Esophagus squamous epithelium (tissue), 5 donors: ENCODE data around the gene RAP2C. TPM values are rescaled to one million over a fixed set of nuclear protein-coding genes. Genes with fewer than 3 reads are reported as not detected.

Experiments used
- DNase-seq: peaks from one replicate; lab custom pipeline; 2025; lab: John Stamatoyannopoulos, UW
- H3K27ac ChIP-seq, 4 donors: fragments of 200-600 bp; sonication (generic); one replicate each; pipeline ENCODE4 v1.5.1; 2016 to 2019; ENCODE audit warnings: mild to moderate bottlenecking in 1 of 4
- H3K27me3 ChIP-seq, 4 donors: fragments of 200-600 bp; sonication (generic); 1 replicate in 3 of 4; 2 replicates in 1 of 4; pipeline versions ENCODE4 v1.5.1 to v1.6.0; 2017 to 2021; ENCODE audit warnings: antibody characterized with exemption in 1 of 4
- H3K36me3 ChIP-seq, 3 donors: fragments of 200-600 bp; sonication (generic); one replicate each; pipeline ENCODE4 v1.5.1; 2016 to 2019
- H3K4me1 ChIP-seq, 3 donors: fragments of 200-600 bp; sonication (generic); one replicate each; pipeline ENCODE4 v1.5.1; 2017 to 2019
- H3K4me3 ChIP-seq, 4 donors: fragments of 200-600 bp; sonication (generic); 1 replicate in 3 of 4; 2 replicates in 1 of 4; pipeline ENCODE4 v1.5.1; 2016 to 2019; ENCODE audit warnings: mild to moderate bottlenecking in 2 of 4, moderate library complexity in 1 of 4
- H3K9me3 ChIP-seq, 3 donors: fragments of 200-600 bp; sonication (generic); one replicate each; pipeline ENCODE4 v1.5.1; 2016 to 2019
- POLR2A ChIP-seq, 4 donors: fragments of 450-650 bp; IDR thresholded peaks; one replicate each; pipeline ENCODE4 v1.6.1; 2017; ENCODE audit warnings: antibody characterized with exemption in 4 of 4, mild to moderate bottlenecking in 4 of 4, moderate library complexity in 3 of 4
- WGBS, 2 donors: methylation state at CpG; one replicate each; pipeline ENCODE4 v1.1.5; 2018; 5-methylcytosine and 5-hydroxymethylcytosine counted together
- intact Hi-C: fragments of 100-400 bp; cut with DNase I; formaldehyde crosslinking; loops from one replicate; pipeline ENCODE4 v1.15.0; 2022
- total RNA-seq, 4 donors: library from RNA; depleted of rRNA; stranded (reverse); fragments of >200 nt; gene quantifications; one replicate each; pipeline ENCODE4 v1.1.0, GENCODE V29; 2016
- TF ChIP-seq, protein P1 (sequence below), 6 experiments: fragments of 450-650 bp in 4 of 6; fragments of 200-600 bp in 2 of 6; sonication (generic) in 2 of 6; IDR thresholded peaks; one replicate each; pipeline ENCODE4 v1.5.1; 2016 to 2019; ENCODE audit warnings: antibody characterized with exemption in 6 of 6, mild to moderate bottlenecking in 4 of 6, moderate library complexity in 4 of 6
- donor health status: DM: yes; HTN: yes; CAD: no.

RAP2C gene
- total RNA-seq, 4 donors from 2014 or later, result 13.8 to 25.0 (median 19.9) TPM

DNA sequence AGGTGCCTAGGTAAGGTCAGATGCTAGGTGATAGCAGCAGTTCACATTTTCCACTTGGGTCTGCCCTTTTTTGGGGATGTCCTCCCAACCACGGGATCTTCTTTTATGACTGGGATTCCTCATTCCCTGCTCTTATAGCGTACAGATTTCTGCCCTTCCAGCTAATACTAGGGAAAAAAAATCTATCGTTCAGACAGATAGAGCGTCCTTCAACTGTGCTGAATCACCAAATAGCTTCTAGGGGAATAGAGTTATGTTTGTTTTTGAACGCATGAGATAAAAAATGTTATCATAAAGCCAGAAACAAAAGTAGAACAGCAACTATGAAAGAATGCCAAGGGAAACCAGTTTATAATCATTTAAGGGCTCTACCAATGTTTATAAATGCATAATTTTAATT is 13.0 kb downstream of the RAP2C start:
- no peak for DNase-seq
- Histone ChIP-seq H3K4me1 (peaks cover 0 to 28% (median 0%) of the 10 kb centered on the region in 3 donors), H3K36me3 (peaks cover 0 to 15% (median 0%) of the 10 kb centered on the region in 3 donors), H3K27ac (no peak overlapping the region), H3K27me3 (peaks cover 0 to 3% (median 0%) of the 10 kb centered on the region in 4 donors), H3K9me3 (no peaks in the 10 kb centered on the region), H3K4me3 (no peak overlapping the region)
- intact Hi-C loops, result loop anchor here (10.0 kb wide), 1 partner anchor 111 kb away; no protein-coding TSS in a partner anchor
- TF ChIP-seq, protein P1, sequence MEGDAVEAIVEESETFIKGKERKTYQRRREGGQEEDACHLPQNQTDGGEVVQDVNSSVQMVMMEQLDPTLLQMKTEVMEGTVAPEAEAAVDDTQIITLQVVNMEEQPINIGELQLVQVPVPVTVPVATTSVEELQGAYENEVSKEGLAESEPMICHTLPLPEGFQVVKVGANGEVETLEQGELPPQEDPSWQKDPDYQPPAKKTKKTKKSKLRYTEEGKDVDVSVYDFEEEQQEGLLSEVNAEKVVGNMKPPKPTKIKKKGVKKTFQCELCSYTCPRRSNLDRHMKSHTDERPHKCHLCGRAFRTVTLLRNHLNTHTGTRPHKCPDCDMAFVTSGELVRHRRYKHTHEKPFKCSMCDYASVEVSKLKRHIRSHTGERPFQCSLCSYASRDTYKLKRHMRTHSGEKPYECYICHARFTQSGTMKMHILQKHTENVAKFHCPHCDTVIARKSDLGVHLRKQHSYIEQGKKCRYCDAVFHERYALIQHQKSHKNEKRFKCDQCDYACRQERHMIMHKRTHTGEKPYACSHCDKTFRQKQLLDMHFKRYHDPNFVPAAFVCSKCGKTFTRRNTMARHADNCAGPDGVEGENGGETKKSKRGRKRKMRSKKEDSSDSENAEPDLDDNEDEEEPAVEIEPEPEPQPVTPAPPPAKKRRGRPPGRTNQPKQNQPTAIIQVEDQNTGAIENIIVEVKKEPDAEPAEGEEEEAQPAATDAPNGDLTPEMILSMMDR (IDR thresholded peaks at IDR 0.05), result no peak
- TF ChIP-seq POLR2A (IDR thresholded peaks at IDR 0.05), result no peak
- 43 to 67% methylated on average over 4 to 5 of the region's 5 CpGs for WGBS, 2 donors

DNA sequence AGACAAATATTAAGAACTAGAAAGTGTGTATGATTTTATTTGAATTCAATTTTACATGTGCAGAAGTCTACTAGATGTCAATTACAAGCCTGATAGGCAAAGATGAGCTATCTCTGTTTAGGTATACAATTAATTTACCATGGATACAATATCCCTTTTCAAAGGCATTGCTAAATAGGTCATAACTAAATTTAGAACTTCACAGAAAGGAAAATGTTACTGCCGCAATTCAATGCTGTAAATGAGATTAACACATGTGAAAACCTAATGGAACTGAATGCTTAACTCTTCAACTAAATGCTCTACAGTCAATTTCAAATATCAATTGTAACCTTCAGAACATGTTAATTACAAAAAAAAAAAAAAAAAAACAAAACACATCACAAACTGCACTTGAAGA is 14.6 kb downstream of the RAP2C start:
- no peaks in the 10 kb centered on the region for H3K9me3 ChIP-seq
- DNase-seq, result no peak
- H3K4me1 ChIP-seq, result peaks cover 0 to 13% (median 0%) of the 10 kb centered on the region in 3 donors
- peaks cover 0 to 24% (median 0%) of the 10 kb centered on the region in 3 donors for H3K36me3 ChIP-seq
- TF ChIP-seq, protein P1 (IDR thresholded peaks at IDR 0.05), result no peak
- no peak for TF ChIP-seq POLR2A (IDR thresholded peaks at IDR 0.05)
- no peaks in the 10 kb centered on the region for H3K27me3 ChIP-seq
- no peak overlapping the region for H3K27ac ChIP-seq
- no peak overlapping the region for H3K4me3 ChIP-seq
- WGBS, 2 donors, result 65 to 100% methylated on average over 1 of the region's 1 CpG
- intact Hi-C loops, result loop anchor here (10.0 kb wide), 1 partner anchor 110 kb away; no protein-coding TSS in a partner anchor

DNA sequence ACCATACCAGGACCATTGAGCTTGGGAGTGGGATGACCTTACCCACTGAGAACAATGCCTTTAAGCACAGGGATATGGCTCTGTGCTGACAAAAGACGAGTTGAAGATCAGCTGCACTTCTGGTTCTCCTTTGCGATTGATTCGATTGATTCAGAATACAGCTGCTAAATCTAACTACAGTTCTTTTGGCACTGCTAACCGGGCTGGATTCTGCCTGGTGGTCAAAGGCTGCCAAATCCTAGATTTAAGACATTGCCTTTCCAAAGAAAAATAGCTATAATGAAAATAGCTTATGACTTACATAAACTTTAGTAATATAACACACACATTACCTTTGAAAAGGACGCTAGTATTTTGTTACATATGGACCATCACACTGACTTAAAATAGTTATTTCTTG is 18.3 kb downstream of the RAP2C start:
- TF ChIP-seq, protein P1 (IDR thresholded peaks at IDR 0.05), result no peak
- no peak for TF ChIP-seq POLR2A (IDR thresholded peaks at IDR 0.05)
- no peaks in the 10 kb centered on the region for H3K9me3 ChIP-seq
- H3K27me3 ChIP-seq, result no peaks in the 10 kb centered on the region
- H3K4me1 ChIP-seq, result peaks cover 0 to under 1% (median 0%) of the 10 kb centered on the region in 3 donors
- 57 to 85% methylated on average over 5 of the region's 5 CpGs for WGBS, 2 donors
- no peak overlapping the region for H3K4me3 ChIP-seq
- intact Hi-C loops, result loop anchor here (10.0 kb wide), 1 partner anchor 106 kb away; no protein-coding TSS in a partner anchor
- no peak for DNase-seq
- no peak overlapping the region for H3K27ac ChIP-seq
- H3K36me3 ChIP-seq, result peaks cover 0 to 24% (median 0%) of the 10 kb centered on the region in 3 donors

DNA sequence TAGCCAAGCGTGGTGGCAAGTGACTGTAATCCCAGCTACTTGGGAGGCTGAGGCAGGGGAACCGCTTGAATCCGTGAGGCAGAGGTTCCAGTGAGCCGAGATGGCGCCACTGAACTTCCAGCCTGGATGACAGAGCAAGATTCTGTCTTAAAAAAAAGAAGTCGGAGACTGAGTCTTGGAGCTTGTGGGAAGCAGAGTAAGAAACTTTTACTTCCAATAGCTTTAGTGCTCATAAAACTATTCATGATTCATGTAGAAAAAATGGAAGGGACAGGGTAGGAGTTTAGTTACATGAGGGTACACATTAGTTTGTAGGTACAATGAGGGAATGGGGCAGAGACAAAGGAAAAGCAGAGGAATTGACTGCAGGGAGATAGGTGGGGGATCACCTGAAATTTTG is 19.3 kb downstream of the RAP2C start:
- 60 to 97% methylated on average over 6 of the region's 6 CpGs for WGBS, 2 donors
- Histone ChIP-seq H3K9me3 (no peaks in the 10 kb centered on the region), H3K27me3 (no peaks in the 10 kb centered on the region), H3K4me3 (no peak overlapping the region), H3K27ac (no peak overlapping the region), H3K36me3 (peaks cover 0 to 17% (median 0%) of the 10 kb centered on the region in 3 donors), H3K4me1 (no peaks in the 10 kb centered on the region)
- intact Hi-C loops, result loop anchor here (10.0 kb wide), 1 partner anchor 105 kb away; no protein-coding TSS in a partner anchor
- TF ChIP-seq, protein P1 (IDR thresholded peaks at IDR 0.05), result no peak
- TF ChIP-seq POLR2A (IDR thresholded peaks at IDR 0.05), result no peak
- DNase-seq, result no peak

DNA sequence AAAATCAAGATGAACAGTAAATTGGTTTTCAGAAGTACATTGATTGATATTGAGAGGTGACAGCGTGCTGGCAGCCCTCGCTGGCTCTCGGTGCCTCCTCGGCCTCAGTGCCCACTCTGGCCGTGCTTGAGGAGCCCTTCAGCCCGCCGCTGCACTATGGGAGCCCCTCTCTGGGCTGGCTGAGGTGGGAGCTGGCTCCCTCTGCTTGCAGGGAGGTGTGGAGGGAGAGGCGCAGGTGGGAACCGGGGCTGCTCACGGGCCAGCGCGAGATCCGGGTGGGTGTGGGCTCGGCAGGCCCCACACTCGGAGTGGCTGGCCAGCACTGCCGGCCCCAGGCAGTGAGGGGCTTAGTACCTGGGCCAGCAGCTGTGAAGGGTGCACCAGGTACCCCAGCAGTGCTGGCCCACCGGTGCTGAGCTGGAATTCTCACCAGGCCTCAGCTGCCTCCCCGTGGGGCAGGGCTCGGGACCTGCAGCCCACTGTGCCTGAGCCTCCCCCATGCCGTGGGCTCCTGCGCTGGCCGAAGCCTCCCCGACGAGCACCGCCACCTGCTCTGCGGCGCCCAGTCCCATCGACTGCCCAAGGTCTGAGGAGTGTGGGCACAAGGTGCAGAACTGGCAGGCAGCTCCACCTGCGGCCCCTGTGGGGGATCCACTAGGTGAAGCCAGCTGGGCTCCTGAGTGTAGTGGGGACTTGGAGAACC is 25.2 kb downstream of the RAP2C start:
- Histone ChIP-seq H3K4me1 (no peaks in the 10 kb centered on the region), H3K27ac (no peak overlapping the region), H3K27me3 (no peaks in the 10 kb centered on the region), H3K4me3 (no peak overlapping the region), H3K36me3 (no peaks in the 10 kb centered on the region), H3K9me3 (no peaks in the 10 kb centered on the region)
- intact Hi-C loops, result no loop called here
- no peak for TF ChIP-seq POLR2A (IDR thresholded peaks at IDR 0.05)
- TF ChIP-seq, protein P1 (IDR thresholded peaks at IDR 0.05), result no peak
- WGBS, 2 donors, result 73 to 100% methylated on average over 1 to 3 of the region's 29 CpGs
- no peak for DNase-seq
